ENCODE results near the gene PPARGC1A.

Gene PPARGC1A, protein sequence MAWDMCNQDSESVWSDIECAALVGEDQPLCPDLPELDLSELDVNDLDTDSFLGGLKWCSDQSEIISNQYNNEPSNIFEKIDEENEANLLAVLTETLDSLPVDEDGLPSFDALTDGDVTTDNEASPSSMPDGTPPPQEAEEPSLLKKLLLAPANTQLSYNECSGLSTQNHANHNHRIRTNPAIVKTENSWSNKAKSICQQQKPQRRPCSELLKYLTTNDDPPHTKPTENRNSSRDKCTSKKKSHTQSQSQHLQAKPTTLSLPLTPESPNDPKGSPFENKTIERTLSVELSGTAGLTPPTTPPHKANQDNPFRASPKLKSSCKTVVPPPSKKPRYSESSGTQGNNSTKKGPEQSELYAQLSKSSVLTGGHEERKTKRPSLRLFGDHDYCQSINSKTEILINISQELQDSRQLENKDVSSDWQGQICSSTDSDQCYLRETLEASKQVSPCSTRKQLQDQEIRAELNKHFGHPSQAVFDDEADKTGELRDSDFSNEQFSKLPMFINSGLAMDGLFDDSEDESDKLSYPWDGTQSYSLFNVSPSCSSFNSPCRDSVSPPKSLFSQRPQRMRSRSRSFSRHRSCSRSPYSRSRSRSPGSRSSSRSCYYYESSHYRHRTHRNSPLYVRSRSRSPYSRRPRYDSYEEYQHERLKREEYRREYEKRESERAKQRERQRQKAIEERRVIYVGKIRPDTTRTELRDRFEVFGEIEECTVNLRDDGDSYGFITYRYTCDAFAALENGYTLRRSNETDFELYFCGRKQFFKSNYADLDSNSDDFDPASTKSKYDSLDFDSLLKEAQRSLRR

GRCh38 chr4:23889814-23890341 is at the start of gene PPARGC1A:
TSS of gene PPARGC1A (minus strand) at chr4:23890047. CDS start at chr4:23889957, 90 bp downstream.
- DNase-seq = no peak

- DNase-seq = no peak
Observed at GRCh38 chr4:23938796-23939195, 48.9 kb upstream of the PPARGC1A start.

DNA sequence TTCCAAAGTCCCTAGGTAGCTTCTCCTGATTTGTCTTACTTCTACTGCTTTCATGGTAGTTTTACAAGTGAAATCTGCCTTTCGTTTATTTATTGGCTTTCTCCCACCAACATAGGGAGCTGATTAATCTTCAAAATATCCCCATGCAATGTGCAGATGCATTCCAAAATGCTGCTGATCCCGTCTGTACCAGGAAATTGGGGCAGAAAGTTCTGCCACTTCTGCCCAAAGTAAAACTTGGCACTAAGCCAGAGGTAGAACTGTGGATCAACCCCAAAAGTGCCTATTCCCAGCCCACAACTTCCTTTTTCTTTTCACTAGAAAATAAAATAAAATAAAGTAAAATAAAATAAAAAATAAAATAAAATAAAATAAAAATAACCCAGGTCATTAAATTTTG is 47.3 kb upstream of the PPARGC1A start:
- no peak for DNase-seq

DNA sequence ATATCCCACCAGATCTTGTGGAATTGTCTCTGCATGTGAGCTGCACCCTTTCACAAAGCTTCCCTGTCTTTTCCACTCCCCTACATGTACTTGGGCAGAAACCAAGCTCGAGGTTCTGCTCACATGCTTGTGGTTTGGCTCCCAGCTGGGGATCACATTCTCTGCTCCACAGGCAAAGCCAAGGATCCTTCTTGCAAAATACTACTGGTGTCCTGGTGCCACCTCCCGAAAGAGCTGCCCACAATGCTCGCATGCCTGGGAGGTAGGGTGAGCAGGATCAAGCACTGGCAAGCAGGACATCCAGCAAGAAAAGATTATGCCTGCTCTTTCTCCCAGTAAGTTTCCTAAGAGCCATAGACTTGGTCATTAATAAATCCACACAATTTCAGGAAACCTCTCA is 45.1 kb upstream of the PPARGC1A start:
- DNase-seq = peak in 1 of 2 experiments; percentile 30

- DNase-seq = no peak
Observed at GRCh38 chr4:23934223-23934622, 44.4 kb upstream of the PPARGC1A start.

DNA sequence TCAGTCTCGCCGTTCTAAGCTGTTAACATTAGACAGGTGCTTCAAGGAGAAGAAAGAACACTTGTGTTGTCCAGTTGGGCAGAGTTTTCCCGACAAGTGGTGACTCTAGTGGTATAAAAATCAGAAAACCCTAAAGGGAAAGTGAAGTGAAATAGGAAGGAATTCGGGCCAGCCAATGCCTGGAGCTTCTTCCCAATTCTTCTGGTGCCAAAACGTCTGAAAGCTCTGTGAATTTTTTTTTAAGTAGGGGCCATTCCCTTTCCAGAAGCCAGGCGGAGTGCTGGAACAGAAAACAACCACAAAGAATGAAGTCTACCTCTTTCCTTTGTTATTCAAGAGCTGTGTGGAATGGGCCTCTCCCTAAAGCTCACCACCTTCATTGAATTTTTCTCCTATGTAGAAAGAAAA is 43.1 kb upstream of the PPARGC1A start:
- no peak for DNase-seq

GRCh38 chr4:23932186-23932585 is 42.3 kb upstream of the PPARGC1A start:
- DNase-seq = no peak

DNA sequence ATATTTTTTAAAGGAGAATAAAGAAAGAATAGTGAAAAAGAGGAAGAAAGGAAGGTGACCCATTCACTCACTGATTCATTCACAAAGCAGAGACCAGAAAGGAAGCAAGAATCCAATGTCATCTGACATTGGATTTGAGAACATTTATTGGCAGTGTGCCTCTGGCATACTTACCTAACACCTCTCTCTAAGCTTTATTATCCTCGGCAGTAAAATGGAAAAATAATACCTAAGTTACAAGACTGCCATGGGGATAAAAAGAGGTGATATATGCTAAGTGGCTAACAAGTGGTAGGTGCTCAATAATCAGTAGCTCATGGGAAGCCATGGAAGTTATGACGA is 41.6 kb upstream of the PPARGC1A start:
- no peak for DNase-seq

- no peak for DNase-seq
Observed at GRCh38 chr4:23930750-23931488, 41.1 kb upstream of the PPARGC1A start.

DNA sequence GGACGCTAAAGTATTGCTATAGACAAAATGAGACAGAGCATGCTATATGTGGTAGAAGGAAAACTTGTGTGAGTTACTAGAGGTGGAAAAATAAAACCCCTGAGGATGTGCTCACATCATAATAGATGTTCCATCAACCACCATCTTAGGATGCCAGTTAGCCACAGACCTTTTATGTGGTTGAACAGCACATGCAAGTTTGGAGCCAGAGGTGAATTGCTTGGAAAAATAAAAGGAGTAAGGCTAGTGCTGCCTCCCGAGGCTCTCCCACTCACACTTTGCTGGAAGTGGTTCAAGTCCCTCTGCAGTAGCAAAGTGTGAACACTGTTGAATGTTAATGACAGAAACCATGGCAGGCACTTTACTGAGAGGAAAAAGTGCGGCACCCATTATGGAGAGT is 39.4 kb upstream of the PPARGC1A start:
- no peak for DNase-seq

DNA sequence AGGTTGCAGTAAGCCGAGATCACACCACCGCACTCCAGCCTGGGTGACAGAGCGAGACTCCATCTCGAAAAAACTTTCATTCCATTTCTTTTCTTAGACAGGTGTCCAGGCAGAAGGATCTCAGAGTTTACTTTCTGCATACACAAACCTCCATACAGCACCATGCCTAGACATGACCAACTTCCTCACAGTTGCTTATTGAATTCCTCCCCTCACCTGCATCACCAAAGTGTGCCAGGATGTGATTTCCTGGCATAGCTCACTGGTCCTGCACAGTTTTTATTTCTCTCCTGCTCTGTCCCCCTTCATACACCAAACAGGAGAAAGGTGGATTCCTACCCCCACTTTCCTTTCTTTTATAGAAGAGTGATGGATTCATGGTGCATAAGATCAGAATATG is 34.7 kb upstream of the PPARGC1A start:
- DNase-seq = no peak

DNA sequence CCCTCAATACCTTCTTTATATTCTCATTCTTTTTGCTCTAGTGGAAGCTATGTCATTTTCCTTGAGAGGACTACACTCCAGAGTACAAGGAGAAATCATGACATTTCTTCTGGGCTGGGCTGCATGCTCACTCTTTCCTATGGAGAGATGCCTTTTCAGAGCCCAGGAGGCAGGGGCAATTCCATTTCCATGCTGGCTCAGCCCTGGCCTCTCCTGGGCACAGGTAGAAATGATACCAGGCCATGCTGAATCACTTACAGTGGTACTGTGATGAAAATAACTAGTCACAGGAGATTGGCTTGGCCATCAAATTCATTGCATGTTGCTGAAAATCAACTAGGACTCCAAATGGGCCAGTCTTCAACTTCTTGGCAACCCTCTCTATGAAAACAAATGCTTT is 34.0 kb upstream of the PPARGC1A start:
- DNase-seq = no peak

DNA sequence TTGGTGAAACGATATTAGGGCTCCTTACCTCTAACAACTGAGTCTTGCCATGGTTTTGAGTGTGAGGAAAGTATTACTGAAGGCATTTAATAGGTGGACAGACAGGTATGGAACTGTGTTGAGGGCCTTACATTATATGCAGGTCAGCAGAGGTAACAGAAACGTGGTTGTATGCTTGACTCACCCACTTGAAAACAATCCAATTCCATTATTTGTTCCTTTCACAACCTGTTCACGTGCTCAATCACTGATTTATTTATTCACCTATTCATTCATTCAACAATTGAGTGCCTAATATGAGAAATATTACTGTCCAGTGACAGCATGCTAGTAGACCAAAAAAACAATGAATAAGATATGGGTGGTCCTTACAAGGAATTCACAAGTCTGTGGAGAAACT is 33.3 kb upstream of the PPARGC1A start:
- DNase-seq = no peak

- DNase-seq = no peak
Observed at GRCh38 chr4:23922541-23923111, 32.8 kb upstream of the PPARGC1A start.

GRCh38 chr4:23922013-23922412 is 32.2 kb upstream of the PPARGC1A start:
- DNase-seq = no peak

- no peak for DNase-seq
Observed at GRCh38 chr4:23921447-23921845, 31.6 kb upstream of the PPARGC1A start.

- DNase-seq = no peak
Observed at GRCh38 chr4:23920716-23921446, 31.0 kb upstream of the PPARGC1A start.

DNA sequence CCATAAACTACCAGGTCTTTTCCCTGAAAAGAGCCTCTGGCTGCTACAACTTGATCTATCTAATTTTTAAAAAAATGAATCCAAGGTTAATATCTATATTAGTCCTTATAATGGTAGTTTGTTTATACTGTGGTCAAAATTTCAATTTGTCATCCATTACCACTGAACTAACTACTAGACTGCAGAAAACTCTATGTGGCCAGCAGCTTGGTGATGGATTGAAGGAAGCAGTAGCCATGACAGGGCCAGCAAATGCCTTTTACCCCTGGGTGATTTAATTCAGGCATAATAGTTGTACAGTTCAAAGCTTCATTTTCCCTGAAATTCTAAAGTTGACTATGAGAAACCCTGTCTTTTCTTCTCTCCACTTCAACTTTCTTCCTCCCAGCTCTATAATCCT is 30.4 kb upstream of the PPARGC1A start:
- no peak for DNase-seq

- DNase-seq = no peak
Observed at GRCh38 chr4:23916282-23916681, 26.4 kb upstream of the PPARGC1A start.

- DNase-seq = no peak
Observed at GRCh38 chr4:23915459-23916132, 25.7 kb upstream of the PPARGC1A start.

DNA sequence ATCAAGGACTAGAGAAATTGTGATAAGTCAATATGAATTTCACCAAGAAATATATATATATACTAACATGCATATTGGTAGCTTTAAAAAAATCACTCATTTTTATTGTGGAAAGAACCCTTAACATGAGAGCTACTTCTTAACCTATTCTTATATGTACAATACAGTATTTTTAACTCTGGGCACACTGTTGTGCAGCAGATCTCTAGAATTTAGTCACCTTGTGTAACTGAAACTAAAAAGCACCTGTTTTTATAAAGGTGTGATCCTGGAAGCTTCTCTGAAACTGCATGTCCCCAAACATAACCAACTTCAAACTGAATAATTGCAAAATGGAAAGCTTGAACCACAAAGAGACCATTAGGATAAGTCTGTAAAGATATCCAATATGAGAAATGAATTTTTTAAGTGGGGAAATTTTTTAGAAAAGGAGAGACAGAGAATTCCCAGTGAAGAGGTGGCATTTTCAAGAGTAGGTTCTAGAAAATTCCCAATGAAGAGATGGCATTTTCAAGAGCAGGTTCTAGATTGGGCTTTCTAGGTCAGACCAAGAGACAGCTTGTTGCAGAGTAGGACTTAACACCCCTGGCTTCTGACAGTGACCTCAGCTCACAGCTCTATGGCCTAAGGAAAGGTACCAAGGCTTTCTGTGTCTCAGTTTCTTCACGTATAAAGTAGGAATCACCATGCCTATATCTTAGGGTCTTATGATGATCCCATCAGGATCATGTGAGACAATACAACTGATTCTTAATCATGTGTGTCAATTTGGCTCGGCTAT is 22.0 kb upstream of the PPARGC1A start:
- no peak for DNase-seq

All from SW 1271 (cell line).